Loucy (cell line): ENCODE data around the gene NARS2.

ENCODE experiments used
- H2AFZ ChIP-seq: fragments of 200-600 bp; sonication (generic); 2 replicates; pipeline ENCODE4 v1.6.0; 2016; ENCODE audit warnings: antibody characterized with exemption, mild to moderate bottlenecking, low read length, moderate library complexity
- H3F3A ChIP-seq: fragments of 200-600 bp; 2 replicates; pipeline ENCODE4 v1.6.0; 2016; ENCODE audit warnings: antibody characterized with exemption, low read depth, mild to moderate bottlenecking
- H3K27me3 ChIP-seq: fragments of 200-600 bp; sonication (generic); 2 replicates; pipeline ENCODE4 v1.6.1; 2014; ENCODE audit warnings: low read length, mild to moderate bottlenecking; ENCODE audit not compliant: insufficient read depth, poor library complexity, severe bottlenecking
- H3K36me3 ChIP-seq: fragments of 200-600 bp; sonication (generic); 2 replicates; pipeline ENCODE4 v1.6.1; 2016; ENCODE audit warnings: low read length; ENCODE audit not compliant: insufficient read depth
- H3K4me1 ChIP-seq: fragments of 200-600 bp; sonication (generic); 2 replicates; pipeline ENCODE4 v1.5.1; 2014; ENCODE audit warnings: low read length, mild to moderate bottlenecking; ENCODE audit not compliant: insufficient read depth, poor library complexity, severe bottlenecking
- H3K4me2 ChIP-seq: fragments of 200-600 bp; sonication (generic); 2 replicates; pipeline ENCODE4 v1.6.0; 2014; ENCODE audit warnings: antibody characterized with exemption, low read length, low read depth, mild to moderate bottlenecking; ENCODE audit not compliant: poor library complexity, severe bottlenecking
- H3K4me3 ChIP-seq: fragments of 200-600 bp; sonication (generic); 2 replicates; pipeline ENCODE4 v1.5.1; 2014; ENCODE audit warnings: low read length, mild to moderate bottlenecking, mixed read lengths; ENCODE audit not compliant: poor library complexity, severe bottlenecking
- H3K79me2 ChIP-seq: fragments of 200-600 bp; sonication (generic); 2 replicates; pipeline ENCODE4 v1.6.1; 2014; ENCODE audit warnings: low read length; ENCODE audit not compliant: insufficient read depth
- H3K9ac ChIP-seq: fragments of 200-600 bp; sonication (generic); 2 replicates; pipeline ENCODE4 v1.6.0; 2014; ENCODE audit warnings: mild to moderate bottlenecking, low read depth, low read length, moderate library complexity; ENCODE audit not compliant: poor library complexity, severe bottlenecking
- H3K9me2 ChIP-seq: fragments of 200-600 bp; sonication (generic); replicated peaks from 2 replicates; pipeline ENCODE4 v1.6.1; 2016; ENCODE audit warnings: low read depth, low read length, mixed read lengths
- H3K9me3 ChIP-seq: fragments of 200-600 bp; sonication (generic); 2 replicates; pipeline ENCODE4 v1.6.1; 2014; ENCODE audit warnings: mild to moderate bottlenecking, antibody characterized with exemption, low read length, low read depth; ENCODE audit not compliant: insufficient read depth
- H4K20me1 ChIP-seq: fragments of 200-600 bp; sonication (generic); 2 replicates; pipeline ENCODE4 v1.6.0; 2014; ENCODE audit warnings: antibody characterized with exemption, low read length, mild to moderate bottlenecking; ENCODE audit not compliant: insufficient read depth, poor library complexity, severe bottlenecking
- EZH2phosphoT487 ChIP-seq: fragments of 200-600 bp; IDR thresholded peaks from 2 replicates; pipeline ENCODE4 v1.6.1; 2018; ENCODE audit warnings: antibody characterized with exemption, mild to moderate bottlenecking, moderate library complexity, borderline replicate concordance
- TF ChIP-seq, protein P1 (sequence below): fragments of 200-600 bp; sonication (generic); conservative IDR thresholded peaks from 2 replicates; pipeline ENCODE4 v1.5.1; 2014; ENCODE audit warnings: mild to moderate bottlenecking, antibody characterized with exemption, low read length

NARS2 gene

GRCh38 chr11:78577495-78577894, 2.8 kb upstream of the NARS2 start:
- no peaks in the 10 kb centered on the region for H3F3A ChIP-seq
- peaks cover 9% of the 10 kb centered on the region for H4K20me1 ChIP-seq
- H3K36me3 ChIP-seq = no peaks in the 10 kb centered on the region
- H2AFZ ChIP-seq = no peak overlapping the region
- H3K4me2 ChIP-seq = no peak overlapping the region
- H3K4me1 ChIP-seq = peaks cover 20% of the 10 kb centered on the region
- no peaks in the 10 kb centered on the region for H3K27me3 ChIP-seq
- H3K9ac ChIP-seq = no peak overlapping the region
- no peak for TF ChIP-seq EZH2phosphoT487
- TF ChIP-seq, protein P1, sequence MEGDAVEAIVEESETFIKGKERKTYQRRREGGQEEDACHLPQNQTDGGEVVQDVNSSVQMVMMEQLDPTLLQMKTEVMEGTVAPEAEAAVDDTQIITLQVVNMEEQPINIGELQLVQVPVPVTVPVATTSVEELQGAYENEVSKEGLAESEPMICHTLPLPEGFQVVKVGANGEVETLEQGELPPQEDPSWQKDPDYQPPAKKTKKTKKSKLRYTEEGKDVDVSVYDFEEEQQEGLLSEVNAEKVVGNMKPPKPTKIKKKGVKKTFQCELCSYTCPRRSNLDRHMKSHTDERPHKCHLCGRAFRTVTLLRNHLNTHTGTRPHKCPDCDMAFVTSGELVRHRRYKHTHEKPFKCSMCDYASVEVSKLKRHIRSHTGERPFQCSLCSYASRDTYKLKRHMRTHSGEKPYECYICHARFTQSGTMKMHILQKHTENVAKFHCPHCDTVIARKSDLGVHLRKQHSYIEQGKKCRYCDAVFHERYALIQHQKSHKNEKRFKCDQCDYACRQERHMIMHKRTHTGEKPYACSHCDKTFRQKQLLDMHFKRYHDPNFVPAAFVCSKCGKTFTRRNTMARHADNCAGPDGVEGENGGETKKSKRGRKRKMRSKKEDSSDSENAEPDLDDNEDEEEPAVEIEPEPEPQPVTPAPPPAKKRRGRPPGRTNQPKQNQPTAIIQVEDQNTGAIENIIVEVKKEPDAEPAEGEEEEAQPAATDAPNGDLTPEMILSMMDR = no peak
- H3K79me2 ChIP-seq = peaks cover 18% of the 10 kb centered on the region
- no peaks in the 10 kb centered on the region for H3K9me2 ChIP-seq
- H3K9me3 ChIP-seq = no peaks in the 10 kb centered on the region
- H3K4me3 ChIP-seq = no peak overlapping the region

GRCh38 chr11:78576549-78577097, 2.0 kb upstream of the NARS2 start:
- Histone ChIP-seq H3K27me3 (no peaks in the 10 kb centered on the region), H4K20me1 (peaks cover 9% of the 10 kb centered on the region), H3K4me2 (no peak overlapping the region), H3F3A (no peaks in the 10 kb centered on the region), H3K79me2 (peaks cover 27% of the 10 kb centered on the region), H3K9ac (no peak overlapping the region), H3K4me1 (peaks cover 26% of the 10 kb centered on the region), H3K9me3 (no peaks in the 10 kb centered on the region), H2AFZ (peak overlapping the region; percentile 63), H3K36me3 (no peaks in the 10 kb centered on the region), H3K9me2 (no peaks in the 10 kb centered on the region), H3K4me3 (no peak overlapping the region)
- no peak for TF ChIP-seq EZH2phosphoT487
- TF ChIP-seq, protein P1 = no peak

- no peaks in the 10 kb centered on the region for H3F3A ChIP-seq
- H3K9me3 ChIP-seq = no peaks in the 10 kb centered on the region
- H3K36me3 ChIP-seq = no peaks in the 10 kb centered on the region
- H4K20me1 ChIP-seq = peaks cover 9% of the 10 kb centered on the region
- H3K27me3 ChIP-seq = no peaks in the 10 kb centered on the region
- H3K4me2 ChIP-seq = peak overlapping the region; percentile 85
- H3K79me2 ChIP-seq = peaks cover 32% of the 10 kb centered on the region
- H3K4me1 ChIP-seq = peaks cover 31% of the 10 kb centered on the region
- H3K9me2 ChIP-seq = no peaks in the 10 kb centered on the region
- H3K9ac ChIP-seq = peak overlapping the region; percentile 76
- H3K4me3 ChIP-seq = peak overlapping the region; percentile 85
- peak overlapping the region; percentile 100 for H2AFZ ChIP-seq
- TF ChIP-seq, protein P1 = no peak
- no peak for TF ChIP-seq EZH2phosphoT487
These were observed 814 bp upstream of the NARS2 start for GRCh38 chr11:78575478-78575877.
